ENCODE results near the gene DNHD1. TPM values are rescaled to one million over a fixed set of nuclear protein-coding genes. Genes with fewer than 3 reads are reported as not detected.
A peak's percentile ranks its signal among the peaks of the same experiment; 100 is the strongest.

DNHD1 gene
- total and polyA plus RNA-seq, 2 of the 4 experiments (the other 2 are of a cell fraction): 1.8 to 3.6 TPM

DNA sequence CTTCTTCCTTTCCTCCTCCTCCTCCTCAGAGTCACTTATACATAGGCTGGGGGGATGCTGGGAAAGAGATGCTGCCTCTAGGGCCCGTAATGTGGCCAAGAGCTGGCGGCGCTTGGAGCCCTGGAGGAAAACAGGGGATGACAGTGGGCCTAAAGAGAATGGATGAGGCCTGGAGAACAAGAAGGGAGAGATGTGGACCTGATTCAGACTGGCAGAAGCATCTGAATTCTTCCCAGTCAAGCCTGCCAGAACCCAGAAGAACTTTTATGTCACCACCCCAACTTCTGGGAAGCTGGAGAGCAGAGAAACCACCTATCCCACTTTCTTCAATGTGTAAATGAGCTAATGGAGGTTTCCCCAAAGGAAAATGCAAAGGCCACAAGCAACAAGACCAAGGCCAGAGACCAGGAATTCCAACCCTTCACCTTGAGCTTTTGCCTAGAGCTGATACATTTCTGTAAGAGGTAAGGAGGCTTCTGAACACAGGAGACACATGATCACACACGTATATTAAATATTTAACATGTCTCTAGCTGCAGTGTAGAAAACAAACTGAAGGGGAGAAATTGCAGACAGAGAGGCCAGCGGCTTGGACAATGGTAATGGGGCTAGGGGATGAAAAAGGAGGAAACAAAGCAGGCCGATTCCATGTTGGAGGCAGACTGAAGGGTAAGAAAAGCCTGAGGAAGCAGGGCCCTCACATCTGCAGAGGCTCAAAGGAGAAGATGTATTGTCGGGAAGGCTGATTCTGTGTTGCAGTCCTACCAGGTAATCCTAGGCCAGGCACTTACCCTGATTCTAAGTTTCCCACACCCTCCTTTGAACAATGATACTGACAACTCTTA, 105.2 kb downstream of the DNHD1 start:
- peaks cover 21 to 70% of the 10 kb centered on the region in 2 experiments for H3K79me1 ChIP-seq (ENCODE audit: low read depth in 1 of 2, low read length in 2 of 2)
- peak overlapping the region in 1 of 2 experiments; percentile 69; a peak in 3 of 4 replicates for H4K8ac ChIP-seq (ENCODE audit: low read depth in 2 of 2, low read length in 2 of 2)
- ChIA-PET POLR2A (ENCODE audit: unreplicated experiment) (no interaction called here), CTCF (interaction anchor here (0.6 kb wide), 2 partner anchors 87 to 111 kb away, joined by 4 to 5 read pairs; no protein-coding TSS in a partner anchor)
- peak overlapping the region; percentile 36 for H3K27ac ChIP-seq (ENCODE audit: insufficient read depth, low read length)
- H2BK120ac ChIP-seq (ENCODE audit: low read depth, low read length): no peak overlapping the region
- ATAC-seq (ENCODE audit: low read depth) (no peak), DNase-seq (no peak)
- H3K4me2 ChIP-seq (ENCODE audit: low read depth, low read length): peak overlapping the region; percentile 95
- WGBS, 2 experiments (ENCODE audit: extremely low coverage in 2 of 2, insufficient read length in 1 of 2): no CpG with 5 or more reads among the region's 7 CpGs
- H2AK5ac ChIP-seq (ENCODE audit: low read depth, low read length): peak overlapping the region; percentile 42; the same call in 1 of the 2 replicates
- no peak overlapping the region for H4K5ac ChIP-seq (ENCODE audit: low read depth, low read length)
- no peak overlapping the region for H2AFZ ChIP-seq (replicated peaks; ENCODE audit: low read length, poor library complexity)
- H3K4ac ChIP-seq (ENCODE audit: low read depth, low read length): peak overlapping the region; percentile 50; the same call in 1 of the 2 replicates
- no peak overlapping the region for H4K91ac ChIP-seq (ENCODE audit: insufficient read depth, low read depth, low read length)
- peak overlapping the region; percentile 89 for H3K14ac ChIP-seq (replicated peaks; ENCODE audit: low read depth, low read length)
- no peak overlapping the region for H2BK20ac ChIP-seq (ENCODE audit: low read depth, low read length)
- H3K23ac ChIP-seq (ENCODE audit: low read depth, low read length): peak overlapping the region; percentile 82
- no peaks in the 10 kb centered on the region for H3K27me3 ChIP-seq (ENCODE audit: control insufficient read depth, insufficient read depth, low read length)
- peaks cover 34% of the 10 kb centered on the region for H3K36me3 ChIP-seq (ENCODE audit: control insufficient read depth, insufficient read depth, low read length)
- H3K9ac ChIP-seq (ENCODE audit: low read depth, low read length): peak overlapping the region; percentile 88
- dilution Hi-C loops (cut with HindIII; ENCODE audit: low sequenced_read_pairs, unreplicated experiment): no loop called here
- no TSS peak for BruUV-seq (replicated peaks)
- H2AK9ac ChIP-seq (replicated peaks; ENCODE audit: low read depth, low read length, poor library complexity): peak overlapping the region; percentile 63
- no peak overlapping the region for H2BK5ac ChIP-seq (ENCODE audit: low read depth, low read length, poor library complexity, severe bottlenecking)
- H3K4me3 ChIP-seq (ENCODE audit: insufficient read depth, low read depth, low read length): peak overlapping the region; percentile 90
- intact Hi-C loops (cut with micrococcal nuclease): loop anchor here (5.0 kb wide), 2 partner anchors 120 to 155 kb away; partner anchors contain the start of genes ARFIP2 and TIMM10B
- no peak overlapping the region for H2BK15ac ChIP-seq (ENCODE audit: low read depth, low read length)
- H3K9me3 ChIP-seq (ENCODE audit: control insufficient read depth, insufficient read depth, low read length): no peaks in the 10 kb centered on the region
- in situ Hi-C loops (cut with MboI; ENCODE audit: low sequenced_read_pairs): no loop called here
- H3K18ac ChIP-seq (ENCODE audit: low read depth, low read length): no peak overlapping the region
- H3K4me1 ChIP-seq (ENCODE audit: control insufficient read depth, insufficient read depth, low read length): peaks cover 10% of the 10 kb centered on the region
- H4K20me1 ChIP-seq (ENCODE audit: insufficient read depth, low read length): peaks cover 5% of the 10 kb centered on the region; the same call in 1 of the 2 replicates
- H3K56ac ChIP-seq (ENCODE audit: extremely low read depth, insufficient read depth, low read length): peak overlapping the region; percentile 74; the same call in 1 of the 2 replicates
- H3K9me1 ChIP-seq (ENCODE audit: insufficient read depth, low read length): peaks cover 19% of the 10 kb centered on the region
- no peak for TF ChIP-seq MXI1 (IDR thresholded peaks at IDR 0.05; ENCODE audit: borderline replicate concordance, low read depth, low read length)
- TF ChIP-seq CHD1 (IDR thresholded peaks at IDR 0.05; ENCODE audit: low read depth, low read length): no peak
- no peak for TF ChIP-seq POLR2A (IDR thresholded peaks at IDR 0.05; ENCODE audit: low read depth, low read length)
- no peak for TF ChIP-seq MAZ (IDR thresholded peaks at IDR 0.05; ENCODE audit: borderline replicate concordance, low read depth, low read length)
- no peak for TF ChIP-seq RCOR1 (IDR thresholded peaks at IDR 0.05; ENCODE audit: insufficient replicate concordance, low read length)
- TF ChIP-seq ELK1 (IDR thresholded peaks at IDR 0.05; ENCODE audit: borderline replicate concordance, low read depth, low read length): no peak
- no peak for TF ChIP-seq RFX5 (IDR thresholded peaks at IDR 0.05; ENCODE audit: low read depth, low read length)
- TF ChIP-seq NFE2L2 (IDR thresholded peaks at IDR 0.05; ENCODE audit: low read depth, low read length): no peak
- TF ChIP-seq CEBPB (IDR thresholded peaks at IDR 0.05; ENCODE audit: low read depth, low read length): no peak
- no peak for TF ChIP-seq MAFK (IDR thresholded peaks at IDR 0.05; ENCODE audit: low read depth, low read length)
- TF ChIP-seq FOS (IDR thresholded peaks at IDR 0.05; ENCODE audit: low read depth, low read length): no peak
- TF ChIP-seq, protein P1, sequence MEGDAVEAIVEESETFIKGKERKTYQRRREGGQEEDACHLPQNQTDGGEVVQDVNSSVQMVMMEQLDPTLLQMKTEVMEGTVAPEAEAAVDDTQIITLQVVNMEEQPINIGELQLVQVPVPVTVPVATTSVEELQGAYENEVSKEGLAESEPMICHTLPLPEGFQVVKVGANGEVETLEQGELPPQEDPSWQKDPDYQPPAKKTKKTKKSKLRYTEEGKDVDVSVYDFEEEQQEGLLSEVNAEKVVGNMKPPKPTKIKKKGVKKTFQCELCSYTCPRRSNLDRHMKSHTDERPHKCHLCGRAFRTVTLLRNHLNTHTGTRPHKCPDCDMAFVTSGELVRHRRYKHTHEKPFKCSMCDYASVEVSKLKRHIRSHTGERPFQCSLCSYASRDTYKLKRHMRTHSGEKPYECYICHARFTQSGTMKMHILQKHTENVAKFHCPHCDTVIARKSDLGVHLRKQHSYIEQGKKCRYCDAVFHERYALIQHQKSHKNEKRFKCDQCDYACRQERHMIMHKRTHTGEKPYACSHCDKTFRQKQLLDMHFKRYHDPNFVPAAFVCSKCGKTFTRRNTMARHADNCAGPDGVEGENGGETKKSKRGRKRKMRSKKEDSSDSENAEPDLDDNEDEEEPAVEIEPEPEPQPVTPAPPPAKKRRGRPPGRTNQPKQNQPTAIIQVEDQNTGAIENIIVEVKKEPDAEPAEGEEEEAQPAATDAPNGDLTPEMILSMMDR (conservative IDR thresholded peaks at IDR 0.05; ENCODE audit: low read depth, low read length): no peak
- TF ChIP-seq USF2 (IDR thresholded peaks at IDR 0.05; ENCODE audit: low read depth, low read length): no peak
- TF ChIP-seq BHLHE40 (IDR thresholded peaks at IDR 0.05; ENCODE audit: low read depth, low read length): no peak
